GM12864 (cell line): ENCODE results near the gene PLEKHO2.

Experiments used
- DNase-seq: peaks from one replicate; pipeline ENCODE4 v3.0.0-alpha.2; 2011; ENCODE audit warnings: low read depth
- H3K4me3 ChIP-seq: 2 replicates; pipeline ENCODE4 v1.5.1; 2011; ENCODE audit warnings: mild to moderate bottlenecking, low read depth, low read length, control low read depth
- CTCF ChIP-seq: IDR thresholded peaks from 2 replicates; pipeline ENCODE4 v1.5.1; 2011; ENCODE audit warnings: low read depth, mild to moderate bottlenecking, moderate library complexity, low read length, control low read depth, inconsistent platforms; ENCODE audit errors: missing control alignments

PLEKHO2 gene

GRCh38 chr15:64844576-64845145 is 2.9 kb downstream of the PLEKHO2 start:
- no peak for TF ChIP-seq CTCF
- H3K4me3 ChIP-seq, result peak overlapping the region; percentile 79
- no peak for DNase-seq

GRCh38 chr15:64845183-64845611 is 3.5 kb downstream of the PLEKHO2 start:
- H3K4me3 ChIP-seq, result peak overlapping the region; percentile 79
- no peak for DNase-seq
- no peak for TF ChIP-seq CTCF

- no peak for TF ChIP-seq CTCF
- peak overlapping the region; percentile 79; the same call in 1 of the 2 replicates for H3K4me3 ChIP-seq
- no peak for DNase-seq
These were observed 4.3 kb downstream of the PLEKHO2 start for GRCh38 chr15:64845831-64846595.

GRCh38 chr15:64847016-64847415 is 5.3 kb downstream of the PLEKHO2 start:
- no peak overlapping the region for H3K4me3 ChIP-seq
- no peak for TF ChIP-seq CTCF
- DNase-seq, result no peak

- DNase-seq, result no peak
- no peak overlapping the region for H3K4me3 ChIP-seq
- TF ChIP-seq CTCF, result no peak
These were observed 5.7 kb downstream of the PLEKHO2 start for GRCh38 chr15:64847448-64847847.

- no peak for TF ChIP-seq CTCF
- DNase-seq, result no peak
- no peak overlapping the region for H3K4me3 ChIP-seq
These were observed 6.4 kb downstream of the PLEKHO2 start for GRCh38 chr15:64847876-64848716.
